GM19099 (cell line): Measurements from ENCODE around the gene ADAT2.

Experiments
- POLR2A ChIP-seq: IDR thresholded peaks from 3 replicates; pipeline ENCODE4 v1.6.1; 2011; ENCODE audit warnings: low read depth; ENCODE audit not compliant: insufficient read length; ENCODE audit errors: extremely low read depth

ADAT2 gene

DNA sequence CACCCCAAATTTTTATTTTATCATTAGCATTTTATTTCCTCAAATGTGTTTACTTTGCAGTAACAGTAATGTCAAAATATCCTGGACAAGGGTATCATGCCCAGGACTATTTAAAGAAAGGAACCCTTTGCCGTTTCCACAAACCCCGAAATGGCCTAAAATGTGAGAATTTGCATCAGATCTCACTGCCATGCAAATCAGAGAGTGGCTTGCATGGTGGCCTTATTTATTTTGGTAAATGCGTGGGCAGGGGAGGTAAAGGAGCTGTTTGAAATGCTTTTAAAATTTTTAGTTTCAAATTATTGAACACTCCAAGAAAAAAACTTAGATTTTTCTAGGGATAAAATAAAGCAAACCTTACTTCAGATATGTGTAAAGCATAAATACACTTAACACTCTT, 43.8 kb downstream of the ADAT2 start:
- no peak for TF ChIP-seq POLR2A

DNA sequence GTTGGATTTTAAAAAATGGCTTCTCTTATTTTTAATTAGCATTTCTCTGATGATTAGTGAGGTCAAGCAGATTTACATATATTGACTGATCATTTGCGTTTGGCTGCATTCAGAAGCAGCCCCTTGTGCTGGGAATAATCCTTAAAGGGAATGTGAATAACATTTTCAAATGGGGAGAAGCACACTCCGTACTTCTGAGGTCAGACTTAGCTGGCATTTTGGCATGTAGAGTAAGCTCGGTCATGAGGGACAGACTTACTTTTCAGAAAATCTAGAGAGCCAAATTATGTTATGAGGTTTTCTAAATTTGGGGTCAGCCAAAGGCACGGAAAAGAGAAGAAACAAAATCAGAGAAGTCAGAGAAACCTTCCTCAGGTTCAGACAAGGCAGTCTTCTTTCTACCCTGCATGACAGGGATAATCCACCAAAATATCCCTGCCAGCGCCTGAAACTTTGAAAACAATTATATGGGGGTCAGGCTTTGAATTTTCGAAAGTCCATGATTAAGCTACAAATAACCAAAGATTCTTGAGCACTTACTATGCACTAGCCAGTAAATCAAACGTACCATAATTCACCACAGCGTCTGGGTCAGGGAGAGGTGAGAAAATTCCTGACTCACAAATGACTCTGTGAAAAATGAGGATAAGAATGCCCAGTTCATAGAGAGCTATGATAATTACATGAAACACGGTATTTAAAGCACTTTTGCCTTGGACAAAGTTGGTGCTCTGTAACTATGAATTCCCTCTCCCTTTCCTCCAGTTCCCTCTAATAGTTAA, 44.9 kb downstream of the ADAT2 start:
- no peak for TF ChIP-seq POLR2A

DNA sequence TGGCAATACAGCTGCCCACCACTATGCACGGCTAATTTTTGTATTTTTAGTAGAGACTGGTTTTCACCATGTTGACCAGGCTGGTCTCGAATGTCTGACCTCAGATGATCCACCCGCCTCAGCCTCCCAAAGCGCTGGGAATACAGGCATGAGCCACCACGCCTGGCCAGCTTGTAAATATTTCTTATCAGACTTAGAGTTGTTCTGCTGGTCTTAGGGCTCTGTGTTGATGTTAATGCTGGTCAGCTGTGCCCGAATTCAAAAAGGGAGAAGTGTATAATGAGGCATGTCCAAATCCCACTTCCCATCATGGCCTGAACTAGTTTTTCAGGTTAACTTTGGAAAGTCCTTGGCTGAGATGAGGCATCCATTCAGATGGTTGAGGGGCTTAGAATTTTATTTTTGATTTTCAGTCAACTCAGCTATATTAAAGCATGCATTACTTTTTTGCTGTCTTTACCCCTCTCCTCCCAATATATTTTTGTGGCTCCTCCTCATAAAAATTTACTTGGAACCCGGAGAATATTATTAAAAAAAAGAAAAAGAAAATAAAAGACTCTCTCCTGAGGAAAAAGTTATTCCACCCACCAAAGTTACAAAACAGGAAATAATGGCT, 47.7 kb downstream of the ADAT2 start:
- no peak for TF ChIP-seq POLR2A

DNA sequence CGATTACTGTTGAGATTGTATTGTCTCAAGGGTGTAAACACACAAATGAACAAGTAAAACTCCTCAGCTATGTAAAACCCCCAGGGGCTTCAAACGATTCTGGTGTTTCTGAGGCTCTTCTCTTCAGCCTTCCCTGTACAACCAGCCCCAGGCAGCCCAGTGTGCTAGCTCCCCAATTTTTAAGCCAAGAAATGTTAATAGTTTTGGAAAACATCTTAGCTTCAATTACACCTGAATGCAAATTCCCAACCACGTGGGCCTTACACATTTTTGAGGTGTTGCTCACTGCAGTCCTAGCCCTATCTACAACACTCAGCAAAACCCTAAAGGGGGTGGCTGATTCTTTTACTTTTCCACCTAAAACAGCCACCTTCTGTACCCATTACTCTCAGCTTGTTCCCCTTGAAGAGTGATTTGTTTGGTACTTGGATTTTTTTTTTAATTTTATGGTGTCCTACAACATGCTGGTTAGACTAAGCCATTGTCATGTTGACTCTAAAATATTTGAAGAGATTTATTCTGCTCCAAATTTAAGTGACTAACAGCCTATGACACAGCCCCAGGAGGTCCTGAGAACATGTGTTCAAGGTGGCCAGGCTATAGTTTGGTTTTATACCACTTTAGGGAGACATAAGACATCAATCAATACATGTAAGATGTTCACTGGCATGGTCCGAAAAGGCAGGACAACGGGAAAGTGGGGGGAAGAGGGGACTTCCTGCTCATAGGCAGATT, 48.7 kb downstream of the ADAT2 start:
- no peak for TF ChIP-seq POLR2A

DNA sequence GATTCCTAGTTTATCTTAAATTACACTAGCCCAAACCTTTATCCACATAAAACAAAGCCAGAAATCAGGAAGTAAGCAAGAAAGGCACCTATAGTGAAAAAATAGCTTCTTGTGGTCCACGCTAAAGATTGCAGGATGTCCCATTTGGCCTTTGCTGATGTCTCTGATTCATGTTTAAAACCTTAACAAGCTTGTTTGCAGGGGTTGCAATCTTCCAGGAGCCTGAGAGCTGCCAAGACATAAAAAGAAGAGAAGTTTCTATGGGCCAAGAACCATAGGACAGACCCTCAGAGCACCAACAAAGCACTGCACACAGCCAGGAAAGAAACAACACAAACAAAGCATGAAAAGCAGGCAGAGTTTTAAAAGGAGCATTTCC, 49.4 kb downstream of the ADAT2 start:
- no peak for TF ChIP-seq POLR2A

DNA sequence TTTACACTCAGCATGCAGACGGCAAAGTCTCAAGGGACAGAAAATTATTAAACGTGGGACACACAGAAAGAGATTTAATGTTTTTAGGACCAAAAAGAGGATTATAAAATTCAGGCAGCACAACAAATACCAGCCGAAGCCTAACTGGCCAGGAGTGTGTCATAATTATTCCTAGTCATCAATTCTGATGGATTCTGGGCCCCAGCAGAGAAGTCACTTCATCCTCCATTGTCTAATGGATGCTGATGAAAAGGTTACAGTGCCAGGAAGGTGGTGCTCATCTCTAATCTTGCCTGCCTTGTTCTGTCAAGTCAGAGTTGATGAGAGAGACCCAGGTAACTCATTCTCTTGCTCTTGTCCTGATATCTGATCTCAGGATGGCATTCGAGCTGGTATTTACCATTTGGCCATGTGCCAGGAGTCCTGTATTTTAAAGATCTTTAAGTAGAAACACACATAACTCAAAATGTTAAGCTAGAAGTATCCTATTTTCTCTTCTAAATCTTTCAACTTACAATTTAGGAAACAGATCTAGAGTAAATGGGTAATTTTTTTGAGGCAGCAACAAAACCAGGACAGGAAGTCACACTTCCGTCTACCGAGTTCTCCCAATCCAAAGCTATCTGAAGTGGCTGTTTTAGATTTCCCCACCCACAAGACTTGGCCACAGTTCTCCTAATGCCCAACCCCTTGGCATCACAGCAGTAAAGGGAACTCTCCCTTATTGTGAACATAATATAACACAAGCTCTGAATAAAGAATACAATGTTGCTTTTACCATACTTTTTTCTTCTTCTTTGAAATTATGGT, 50.0 kb downstream of the ADAT2 start:
- TF ChIP-seq POLR2A: no peak

DNA sequence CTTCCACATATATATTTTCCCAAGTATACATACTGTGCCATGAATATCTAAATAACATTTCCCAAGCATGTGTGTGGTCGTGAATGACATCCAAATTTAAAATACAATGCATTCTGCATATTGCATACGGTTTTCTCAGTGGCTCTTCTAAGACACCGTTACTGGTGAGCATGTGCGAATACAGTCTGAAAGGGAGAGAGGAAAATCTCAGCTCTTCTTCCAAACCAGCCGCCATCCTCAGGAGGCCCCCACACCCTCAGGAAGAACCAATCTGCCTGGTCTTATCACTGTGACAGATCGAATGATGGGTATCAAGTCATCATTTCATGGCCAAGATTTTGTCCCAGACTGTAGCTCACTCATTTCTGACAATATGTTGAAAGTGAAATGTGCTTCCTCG, 50.7 kb downstream of the ADAT2 start:
- TF ChIP-seq POLR2A: no peak

DNA sequence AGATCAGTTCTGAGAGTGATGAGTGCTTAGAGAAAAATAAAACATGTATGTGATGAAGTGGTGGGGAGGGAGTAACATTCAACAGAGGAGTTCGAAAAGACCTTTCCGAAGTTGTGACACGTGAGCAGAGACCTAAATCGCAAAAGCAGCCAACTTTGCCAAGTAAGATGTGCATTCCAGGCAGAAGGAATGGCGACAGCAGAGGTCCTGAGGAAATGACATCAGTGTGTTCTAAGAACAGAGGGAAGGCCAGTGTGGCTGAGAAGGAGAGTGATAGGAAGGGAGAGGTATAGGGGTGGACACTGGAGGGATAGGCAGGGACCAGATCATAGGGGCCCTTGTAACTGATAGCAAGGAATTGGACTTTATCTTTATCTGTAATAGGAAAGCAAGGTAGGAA, 51.3 kb downstream of the ADAT2 start:
- no peak for TF ChIP-seq POLR2A

DNA sequence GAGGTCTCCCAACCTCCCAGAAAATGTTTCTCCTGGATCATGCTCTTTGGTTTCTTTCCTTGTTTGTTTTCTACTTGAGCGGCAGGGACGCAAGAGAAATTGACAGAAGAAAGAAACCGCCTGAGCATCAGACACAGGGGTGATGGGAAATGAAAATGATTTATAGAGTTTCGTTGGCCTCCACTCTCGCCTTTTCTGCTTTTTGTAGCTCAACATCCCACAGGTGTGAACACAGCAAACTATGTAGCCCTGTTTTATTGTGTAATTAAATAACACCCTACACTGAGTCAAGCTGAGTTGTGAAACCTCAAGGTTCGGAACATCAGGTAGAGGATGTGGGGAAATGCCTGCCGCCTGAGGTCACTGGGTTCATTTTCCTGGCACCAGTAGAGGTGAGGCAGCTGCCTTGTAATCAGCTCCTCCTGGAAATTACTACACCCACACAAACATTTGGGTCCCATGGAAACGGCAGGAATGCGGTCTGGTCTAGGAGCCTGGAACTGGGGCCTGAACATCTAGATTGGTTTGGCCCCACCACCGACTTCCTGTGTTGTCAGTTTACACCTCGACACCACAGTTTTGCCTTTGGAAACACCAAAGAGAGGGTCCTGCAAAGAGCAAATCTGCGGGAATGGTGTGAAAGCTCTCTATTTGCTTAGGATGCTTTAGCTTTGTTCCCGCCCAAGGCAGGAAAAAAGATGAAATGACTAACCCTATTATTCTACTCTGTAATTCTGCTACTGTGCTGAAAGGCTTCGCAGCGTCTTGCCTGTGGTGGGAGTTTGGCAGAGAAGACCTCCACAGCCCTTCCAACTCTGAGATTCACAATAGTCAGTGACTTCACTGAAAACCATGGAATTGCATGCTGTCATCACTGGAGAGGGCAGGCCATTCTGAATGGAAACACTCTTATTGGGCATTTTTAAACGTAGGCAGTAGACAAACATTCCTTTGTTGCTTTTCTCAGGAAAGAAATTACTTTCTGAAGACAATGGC, 53.0 kb downstream of the ADAT2 start:
- no peak for TF ChIP-seq POLR2A

DNA sequence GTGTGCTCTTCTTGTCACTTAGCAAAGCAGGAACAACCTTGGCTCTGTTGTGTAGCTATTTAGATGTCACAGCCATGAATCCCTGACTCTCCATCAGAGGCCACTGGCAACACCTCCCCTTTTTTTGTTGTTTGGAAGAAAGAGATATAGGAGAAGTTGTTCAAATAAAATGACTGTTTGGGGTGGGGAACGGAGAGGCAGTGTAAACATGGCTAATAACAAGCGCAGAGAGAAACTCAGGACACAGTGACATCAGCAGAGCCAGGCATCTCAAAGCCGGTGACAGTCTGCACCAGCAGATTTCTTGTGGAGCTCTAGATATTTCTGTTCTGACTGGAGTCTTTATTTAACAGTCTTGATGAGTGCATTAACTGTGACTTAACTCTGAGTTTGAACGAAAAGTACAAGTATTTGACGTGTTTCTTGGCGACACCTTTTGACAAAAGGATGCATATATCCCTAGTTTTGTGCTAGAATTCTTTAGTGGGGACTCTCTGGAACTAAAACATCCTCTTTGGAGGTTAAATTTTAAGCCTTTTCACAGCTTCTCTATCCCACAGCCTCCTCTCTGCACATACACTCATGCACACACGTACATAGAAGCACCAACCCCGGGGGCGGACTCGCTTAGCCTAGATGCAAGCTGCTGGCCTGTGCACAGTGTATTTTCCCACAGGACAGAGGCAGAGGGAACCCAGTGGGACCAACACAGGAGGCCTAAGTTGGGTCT, 53.8 kb downstream of the ADAT2 start:
- no peak for TF ChIP-seq POLR2A

DNA sequence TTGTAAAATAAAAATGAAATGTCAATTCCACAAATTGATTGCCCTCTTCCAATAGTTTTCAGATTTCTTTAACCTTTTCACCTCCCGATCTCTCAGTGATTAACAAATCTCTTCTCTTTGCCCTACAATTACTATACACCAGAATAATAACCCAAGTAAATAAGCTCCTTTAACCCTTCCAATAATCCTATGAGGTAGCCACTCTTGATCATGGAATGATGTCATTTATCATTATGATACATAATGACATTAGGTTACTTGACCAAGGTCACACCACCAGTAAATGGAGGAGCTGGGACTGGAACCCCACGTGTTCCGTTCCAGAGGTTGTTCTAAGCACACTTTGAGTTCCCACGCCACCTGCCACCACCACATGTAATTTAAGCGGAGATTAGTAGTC, 54.8 kb downstream of the ADAT2 start:
- no peak for TF ChIP-seq POLR2A

DNA sequence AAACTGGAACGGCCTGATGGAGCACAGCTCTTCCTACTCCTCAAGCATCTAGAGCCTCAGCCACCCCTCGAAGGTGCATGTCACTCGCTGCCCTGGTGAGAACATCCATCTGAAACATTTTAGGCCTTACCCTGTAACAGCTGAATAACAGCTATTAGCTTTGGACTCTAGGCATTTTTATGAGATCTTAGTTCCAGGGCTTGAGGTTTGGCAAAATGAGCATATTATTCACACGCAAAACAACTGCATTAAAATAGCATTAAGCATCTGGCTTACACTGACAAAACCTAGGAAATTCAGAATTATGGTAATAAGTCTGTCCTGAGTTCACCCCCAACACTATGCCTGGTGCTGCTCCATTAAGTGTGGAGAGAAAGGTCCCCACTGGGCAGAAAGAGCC, 56.1 kb downstream of the ADAT2 start:
- TF ChIP-seq POLR2A: no peak

DNA sequence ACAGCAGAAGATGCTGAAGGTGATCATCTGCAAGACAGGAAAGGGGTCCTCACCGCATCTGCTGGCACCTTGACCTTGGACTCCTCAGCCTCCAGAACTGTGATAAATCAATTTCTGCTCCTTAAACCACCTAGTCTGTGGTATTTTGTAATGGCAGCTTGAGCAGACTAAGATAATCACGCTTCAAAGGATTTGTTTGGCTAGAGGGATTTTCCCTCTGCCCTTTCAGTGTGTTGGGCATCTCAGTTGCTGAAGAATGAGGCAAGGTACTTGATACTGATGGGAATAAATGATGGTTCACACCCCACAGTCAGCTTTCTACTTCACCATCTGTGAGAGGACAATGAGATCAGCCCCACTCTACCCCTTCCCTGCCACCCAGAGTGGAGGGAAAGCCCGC, 60.2 kb downstream of the ADAT2 start:
- TF ChIP-seq POLR2A: no peak
